Vagina (tissue), 2 donors: ENCODE measurements around the gene LARP6. TPM values are rescaled to one million over a fixed set of nuclear protein-coding genes. Genes with fewer than 3 reads are reported as not detected.

Source experiments
- DNase-seq, 2 donors: peaks; one replicate each; pipeline ENCODE4 v3.0.0-alpha.2; 2017; ENCODE audit errors: extremely low spot score in 2 of 2
- H3K27ac ChIP-seq: fragments of 200-600 bp; sonication (generic); one replicate; pipeline ENCODE4 v1.5.1; 2019
- H3K27me3 ChIP-seq: fragments of 200-600 bp; sonication (generic); one replicate; pipeline ENCODE4 v1.5.1; 2019
- H3K36me3 ChIP-seq, 2 donors: fragments of 200-600 bp; sonication (generic); one replicate each; pipeline ENCODE4 v1.5.1; 2017 to 2019
- H3K4me1 ChIP-seq: fragments of 200-600 bp; sonication (generic); one replicate; pipeline ENCODE4 v1.5.1; 2019
- H3K4me3 ChIP-seq, 2 donors: fragments of 200-600 bp; sonication (generic); 1 replicate in 1 of 2; 2 replicates in 1 of 2; pipeline ENCODE4 v1.5.1; 2016 to 2019
- H3K9me3 ChIP-seq: fragments of 200-600 bp; sonication (generic); one replicate; pipeline ENCODE4 v1.5.1; 2019
- CTCF ChIP-seq, 3 experiments: fragments of 450-650 bp in 2 of 3; fragments of 200-600 bp in 1 of 3; sonication (generic) in 1 of 3; IDR thresholded peaks; one replicate each; pipeline ENCODE4 v1.5.1; 2017 to 2019; ENCODE audit warnings: antibody characterized with exemption in 3 of 3, mild to moderate bottlenecking in 2 of 3, moderate library complexity in 2 of 3
- POLR2A ChIP-seq, 2 donors: fragments of 450-650 bp; IDR thresholded peaks; one replicate each; pipeline ENCODE4 v1.6.1; 2017; ENCODE audit warnings: antibody characterized with exemption in 2 of 2, mild to moderate bottlenecking in 2 of 2, moderate library complexity in 2 of 2
- POLR2AphosphoS5 ChIP-seq, 2 donors: sonication (generic); formaldehyde crosslinking; IDR thresholded peaks; one replicate each; pipeline ENCODE4 v1.9.0; 2017; ENCODE audit warnings: antibody characterized with exemption in 2 of 2, mild to moderate bottlenecking in 2 of 2, low read depth in 1 of 2; ENCODE audit not compliant: insufficient read depth in 1 of 2
- intact Hi-C: fragments of 100-400 bp; cut with DNase I; formaldehyde crosslinking; loops from one replicate; pipeline ENCODE4 v1.15.1; 2023
- total RNA-seq: library from RNA; depleted of rRNA; stranded (reverse); fragments of >200 nt; gene quantifications from one replicate; pipeline ENCODE4 v1.2.3, GENCODE V29; 2016

LARP6 gene
- total RNA-seq, 1 donor from 2014 or later = 50.6 TPM

- peak overlapping the region; percentile 84 for H3K27ac ChIP-seq
- TF ChIP-seq POLR2A (IDR thresholded peaks at IDR 0.05) = no peak
- TF ChIP-seq CTCF (IDR thresholded peaks at IDR 0.05) = no peak
- no peak for TF ChIP-seq POLR2AphosphoS5 (IDR thresholded peaks at IDR 0.05; ENCODE audit: insufficient read depth in 1 of 2, low read depth in 1 of 2)
- no peak overlapping the region for H3K4me3 ChIP-seq
- peaks cover 0 to 7% of the 10 kb centered on the region in 2 donors for H3K36me3 ChIP-seq
- H3K4me1 ChIP-seq = peaks cover 35% of the 10 kb centered on the region
- no peaks in the 10 kb centered on the region for H3K9me3 ChIP-seq
- intact Hi-C loops = no loop called here
- H3K27me3 ChIP-seq = no peaks in the 10 kb centered on the region
- DNase-seq = no peak
Measured at GRCh38 chr15:70837476-70837875, 16.5 kb downstream of the LARP6 start.

GRCh38 chr15:70835841-70836240 is 18.1 kb downstream of the LARP6 start:
- DNase-seq = no peak
- no peak overlapping the region for H3K4me3 ChIP-seq
- intact Hi-C loops = no loop called here
- H3K27me3 ChIP-seq = no peaks in the 10 kb centered on the region
- H3K27ac ChIP-seq = peak overlapping the region; percentile 84
- TF ChIP-seq POLR2A (IDR thresholded peaks at IDR 0.05) = no peak
- no peak for TF ChIP-seq POLR2AphosphoS5 (IDR thresholded peaks at IDR 0.05; ENCODE audit: insufficient read depth in 1 of 2, low read depth in 1 of 2)
- TF ChIP-seq CTCF (IDR thresholded peaks at IDR 0.05) = no peak
- peaks cover 0 to 15% of the 10 kb centered on the region in 2 donors for H3K36me3 ChIP-seq
- peaks cover 35% of the 10 kb centered on the region for H3K4me1 ChIP-seq
- H3K9me3 ChIP-seq = no peaks in the 10 kb centered on the region

- Histone ChIP-seq H3K36me3 (peaks cover 0 to 15% of the 10 kb centered on the region in 2 donors), H3K4me3 (no peak overlapping the region), H3K27ac (peak overlapping the region; percentile 84), H3K27me3 (no peaks in the 10 kb centered on the region), H3K9me3 (no peaks in the 10 kb centered on the region), H3K4me1 (peaks cover 35% of the 10 kb centered on the region)
- DNase-seq = peak in 1 of 2 donors; percentile 97
- TF ChIP-seq CTCF (IDR thresholded peaks at IDR 0.05) = no peak
- intact Hi-C loops = no loop called here
Measured at GRCh38 chr15:70835415-70835814, 18.5 kb downstream of the LARP6 start.

- DNase-seq = no peak
- intact Hi-C loops = no loop called here
- H3K4me3 ChIP-seq = no peak overlapping the region
- peaks cover 0 to 15% of the 10 kb centered on the region in 2 donors for H3K36me3 ChIP-seq
- H3K4me1 ChIP-seq = peaks cover 35% of the 10 kb centered on the region
- no peaks in the 10 kb centered on the region for H3K9me3 ChIP-seq
- TF ChIP-seq POLR2A (IDR thresholded peaks at IDR 0.05) = no peak
- no peak for TF ChIP-seq CTCF (IDR thresholded peaks at IDR 0.05)
- TF ChIP-seq POLR2AphosphoS5 (IDR thresholded peaks at IDR 0.05; ENCODE audit: insufficient read depth in 1 of 2, low read depth in 1 of 2) = no peak
- no peaks in the 10 kb centered on the region for H3K27me3 ChIP-seq
- peak overlapping the region; percentile 84 for H3K27ac ChIP-seq
Measured at GRCh38 chr15:70834999-70835398, 19.0 kb downstream of the LARP6 start.

GRCh38 chr15:70833861-70834765 is 19.8 kb downstream of the LARP6 start:
- Histone ChIP-seq H3K27me3 (no peaks in the 10 kb centered on the region), H3K9me3 (no peaks in the 10 kb centered on the region), H3K27ac (peak overlapping the region; percentile 84), H3K4me1 (peaks cover 35% of the 10 kb centered on the region), H3K36me3 (peaks cover 0 to 15% of the 10 kb centered on the region in 2 donors), H3K4me3 (no peak overlapping the region)
- TF ChIP-seq POLR2A (IDR thresholded peaks at IDR 0.05) (no peak), POLR2AphosphoS5 (IDR thresholded peaks at IDR 0.05; ENCODE audit: insufficient read depth in 1 of 2, low read depth in 1 of 2) (no peak), CTCF (IDR thresholded peaks at IDR 0.05) (no peak)
- intact Hi-C loops = no loop called here
- peak in 1 of 2 donors; percentile 37 for DNase-seq
